CD4-positive, alpha-beta T cell treated with Interleukin-15 for 4 hours (primary cell): ENCODE measurements around the gene MLKL.
"Not testable (repeated sequence)": the region's sequence is repeated elsewhere in the genome, so short reads cannot be mapped to it uniquely, and the experiment has no call there.

Experiments used
- DNase-seq: peaks from one replicate; pipeline ENCODE4 v3.0.0-alpha.2; 2020; ENCODE audit warnings: low spot score

MLKL gene

DNA sequence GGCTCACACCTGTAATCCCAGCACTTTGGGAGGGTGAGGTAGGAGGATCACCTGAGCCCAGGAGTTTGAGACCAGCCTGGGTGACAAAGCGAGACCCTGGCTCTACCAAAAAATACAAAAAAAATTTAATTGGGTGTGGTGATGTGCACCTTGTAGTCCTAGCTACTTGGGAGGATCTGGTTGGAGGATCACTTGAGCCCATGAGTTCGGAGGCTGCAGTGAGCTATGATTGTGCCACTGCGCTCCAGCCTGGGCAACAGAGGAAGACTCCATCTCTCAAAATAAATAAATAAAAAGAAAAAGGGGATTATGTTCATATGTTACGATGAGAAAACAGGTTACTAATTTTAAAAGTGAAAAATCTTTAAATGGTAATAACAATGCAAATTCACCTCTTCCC is 996 bp downstream of the MLKL start:
- no peak for DNase-seq

DNA sequence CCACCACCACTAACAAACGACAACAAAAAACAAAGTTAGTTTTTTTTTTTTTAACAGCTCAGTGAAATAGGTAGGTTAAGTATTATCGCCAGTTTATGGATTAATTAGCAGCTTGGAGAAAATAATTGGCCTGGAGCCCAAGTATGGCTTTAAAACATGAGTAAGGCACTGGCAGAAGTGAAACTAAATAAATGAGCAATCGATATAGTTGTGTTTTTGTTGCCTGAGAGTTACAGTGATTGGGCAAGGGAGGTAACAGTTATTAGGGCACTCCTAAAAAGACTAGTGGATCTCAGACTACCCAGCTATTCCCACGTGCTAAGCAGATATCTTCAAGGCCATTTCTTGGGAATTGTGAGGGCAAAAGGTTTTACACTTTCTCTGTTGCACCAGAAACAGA is 2.4 kb downstream of the MLKL start:
- peak; percentile 13 for DNase-seq

- peak; percentile 76 for DNase-seq
Measured at GRCh38 chr16:74695450-74696422, 4.9 kb downstream of the MLKL start.

DNA sequence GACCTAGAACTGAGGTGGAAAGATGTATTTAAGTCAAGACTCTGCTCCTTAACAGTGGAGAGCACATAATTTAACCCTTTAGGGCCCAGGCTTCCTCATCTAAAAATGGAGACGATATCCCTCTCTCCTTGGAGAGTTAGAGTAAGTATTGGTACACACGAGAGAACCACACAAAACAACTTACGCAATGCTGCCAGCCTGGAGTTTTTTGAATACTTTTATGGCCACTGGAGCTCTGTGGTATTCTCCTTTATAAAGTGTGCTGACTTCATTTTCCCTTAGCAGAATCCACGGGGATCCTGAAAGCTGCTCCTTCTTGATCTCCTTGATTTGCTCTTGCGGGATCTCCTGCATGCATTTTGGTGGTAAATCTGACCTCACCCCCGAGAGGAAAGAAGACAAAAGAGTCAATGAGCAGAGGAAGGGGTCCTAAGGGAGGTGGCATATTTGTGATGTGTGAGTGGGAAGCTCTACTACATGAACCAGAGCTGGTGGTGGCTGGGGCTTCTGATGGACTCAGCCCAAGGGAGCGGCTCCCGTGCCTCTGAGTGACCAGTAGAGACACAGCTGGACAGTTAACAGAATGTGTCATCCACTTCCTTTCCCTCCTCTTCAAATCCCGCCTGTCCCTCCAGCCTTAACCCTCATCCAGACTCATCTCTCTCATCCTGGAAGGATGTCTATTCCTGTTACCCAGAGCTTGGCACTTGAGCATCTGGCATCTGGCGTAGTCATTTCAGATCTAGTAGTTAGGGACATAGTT is 9.4 kb downstream of the MLKL start:
- DNase-seq: no peak

DNA sequence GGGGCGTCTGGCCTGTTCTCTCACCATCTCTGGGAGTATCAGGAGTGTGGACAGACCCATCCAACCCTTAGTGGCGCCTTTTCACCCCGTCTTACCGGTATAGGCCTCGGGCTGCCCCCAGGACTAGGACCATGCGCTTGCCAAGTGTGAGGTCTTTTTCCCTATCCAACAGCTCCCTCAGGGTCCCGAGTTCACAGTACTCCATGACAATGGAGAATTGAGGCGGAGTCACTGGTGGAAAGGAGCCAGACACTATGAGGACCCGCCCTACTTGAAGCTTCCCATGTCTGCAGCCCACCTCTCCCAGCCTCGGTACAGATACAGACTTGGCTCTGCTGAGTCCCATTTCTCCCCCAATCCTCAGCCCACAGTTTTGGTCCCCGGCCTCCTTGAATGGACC is 18.1 kb downstream of the MLKL start:
- no peak for DNase-seq

DNA sequence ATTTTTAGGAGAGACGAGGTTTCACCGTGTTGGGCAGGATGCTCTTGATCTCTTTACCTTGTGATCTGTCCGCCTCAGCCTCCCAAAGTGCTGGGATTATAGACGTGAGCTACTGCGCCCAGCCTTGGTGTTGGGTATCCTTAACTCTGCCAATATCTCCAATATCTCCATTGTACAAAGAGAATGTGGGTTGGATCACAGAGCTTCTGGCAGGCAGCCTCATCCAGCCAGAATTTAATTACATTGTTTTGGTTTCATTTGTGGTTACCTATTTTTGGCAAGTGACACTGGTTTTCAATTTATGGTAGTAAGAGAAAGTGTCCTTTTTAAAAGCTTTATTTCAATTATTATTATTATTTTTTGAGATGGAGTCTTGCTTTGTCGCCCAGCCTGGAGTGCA is 20.0 kb downstream of the MLKL start:
- no peak for DNase-seq

- no peak for DNase-seq
Measured at GRCh38 chr16:74679983-74680382, 20.7 kb downstream of the MLKL start.

DNA sequence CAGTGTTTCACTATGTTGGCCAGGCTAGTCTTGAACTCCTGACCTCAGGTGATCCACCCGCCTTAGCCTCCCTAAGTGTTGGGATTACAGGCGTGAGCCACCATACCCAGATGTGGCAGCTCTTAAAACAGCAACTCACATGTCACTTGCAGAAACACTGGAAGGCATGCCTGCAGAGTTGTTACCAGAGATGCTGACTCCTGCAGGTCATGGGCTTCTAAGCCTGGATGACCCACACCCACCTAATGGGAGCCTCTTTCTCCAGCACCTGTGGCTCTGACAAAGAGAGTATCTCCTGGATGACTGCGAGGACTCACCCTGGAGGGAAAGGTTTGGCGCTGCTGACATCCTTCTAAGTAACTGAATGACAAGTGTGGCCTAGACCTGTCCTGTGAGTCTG is 22.8 kb downstream of the MLKL start:
- no peak for DNase-seq

- DNase-seq: no peak
Measured at GRCh38 chr16:74673876-74674275, 26.8 kb downstream of the MLKL start.

GRCh38 chr16:74668877-74669276 is 31.8 kb downstream of the MLKL start:
- not testable (repeated sequence) for DNase-seq

DNA sequence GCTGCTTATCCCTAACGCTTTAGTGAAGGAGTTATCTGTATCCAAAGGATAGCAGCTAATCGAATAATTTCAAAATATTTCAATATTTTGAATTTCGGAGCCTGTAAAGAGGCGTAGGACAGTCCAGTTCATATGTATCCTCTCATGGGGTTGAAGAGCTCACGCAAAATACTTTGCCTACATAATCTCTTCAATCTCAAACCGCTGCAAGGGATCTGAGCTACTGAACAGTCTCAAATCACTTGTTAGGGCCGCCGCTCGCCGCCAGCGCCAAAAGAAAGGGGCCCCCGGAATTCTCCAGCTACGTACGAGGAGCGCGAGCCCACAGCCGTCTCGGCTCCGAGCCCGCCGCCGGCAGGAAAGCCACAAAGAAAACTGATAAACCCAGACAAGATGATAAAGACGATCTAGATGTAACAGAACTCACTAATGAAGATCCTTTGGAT is 33.4 kb downstream of the MLKL start:
- peak; percentile 10 for DNase-seq

- DNase-seq: peak; percentile 98
Measured at GRCh38 chr16:74666425-74667254, 34.0 kb downstream of the MLKL start, which contains the start of gene RFWD3. RFWD3 (minus strand) TSS chr16:74666877; CDS start chr16:74661449, 5,428 bp downstream.

DNA sequence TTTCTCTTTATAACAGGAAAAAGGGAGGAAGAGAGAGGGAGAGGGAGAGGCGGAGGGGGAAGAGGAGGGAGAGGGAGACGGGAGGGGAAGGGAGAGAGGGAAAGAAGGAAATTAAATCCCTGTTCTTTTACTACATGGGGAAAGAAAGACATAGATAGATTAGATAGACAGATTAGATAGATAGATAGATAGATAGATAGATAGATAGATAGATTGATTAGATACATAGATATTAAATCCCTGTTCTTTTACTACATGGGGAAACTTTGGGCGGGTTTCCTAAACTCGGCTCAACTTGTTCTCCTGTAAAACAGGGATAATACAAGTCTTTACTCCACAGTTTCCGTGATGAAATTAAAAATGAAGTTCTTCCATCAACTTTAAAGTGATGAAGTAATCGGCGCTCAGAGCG is 34.6 kb downstream of the MLKL start:
- DNase-seq: no peak

- DNase-seq: no peak
Measured at GRCh38 chr16:74661064-74661463, 39.6 kb downstream of the MLKL start.

- DNase-seq: no peak
Measured at GRCh38 chr16:74660383-74660782, 40.3 kb downstream of the MLKL start.

DNA sequence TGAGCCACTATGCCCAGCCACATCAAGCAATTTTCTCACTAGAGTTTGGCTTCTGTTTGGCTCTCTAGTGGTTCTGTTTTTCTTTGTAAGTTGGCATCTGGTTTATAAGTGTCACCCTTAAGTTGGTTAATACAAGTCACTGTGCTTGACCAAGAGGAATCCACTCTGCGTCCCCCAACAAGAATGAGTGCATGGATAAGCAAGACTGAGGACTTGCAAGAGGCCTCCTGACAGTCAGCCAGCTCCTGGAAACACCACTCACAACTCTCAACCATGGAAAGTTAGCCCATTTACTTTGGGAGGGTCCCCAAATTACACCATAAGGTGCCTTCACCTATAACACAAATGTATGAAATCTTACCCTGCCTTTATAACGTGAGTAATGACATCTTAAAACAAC is 41.6 kb downstream of the MLKL start:
- no peak for DNase-seq

DNA sequence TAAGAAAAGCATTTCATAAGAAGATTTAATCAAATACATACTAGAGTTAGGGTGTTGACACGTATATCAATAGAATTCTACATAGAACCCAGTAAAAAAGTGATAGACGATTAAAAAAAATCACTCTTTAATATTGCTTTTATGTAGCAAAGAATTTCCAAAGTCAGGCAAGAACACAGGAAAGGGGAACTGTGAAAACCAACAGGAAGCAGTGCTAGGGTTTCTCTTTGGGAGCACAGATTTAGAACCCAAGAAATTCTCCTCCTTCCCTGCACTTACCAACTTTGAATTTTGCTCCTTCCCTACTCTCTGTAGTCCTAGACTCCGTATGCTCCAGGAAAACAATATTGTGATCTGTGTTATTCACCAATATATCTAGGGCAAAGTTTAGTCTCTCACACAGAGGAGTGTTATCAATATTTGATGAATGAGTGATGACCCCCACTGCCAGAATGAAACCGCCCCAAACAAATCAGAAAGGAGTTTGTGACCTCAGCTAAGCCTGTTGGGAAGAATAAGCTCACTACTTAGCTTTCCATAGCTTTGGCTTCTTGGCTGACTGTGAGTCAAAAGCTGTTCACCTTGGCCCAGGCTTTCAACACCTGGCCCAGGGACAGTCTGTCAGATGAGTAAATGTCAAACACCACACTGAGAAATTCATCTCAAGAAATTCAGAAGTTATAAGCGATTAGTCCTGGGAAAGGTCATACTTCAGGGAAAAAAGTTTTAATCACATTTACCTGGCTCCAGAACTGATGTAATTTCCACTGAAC is 42.6 kb downstream of the MLKL start:
- DNase-seq: no peak

GRCh38 chr16:74654536-74655050 is 46.1 kb downstream of the MLKL start:
- DNase-seq: no peak

DNA sequence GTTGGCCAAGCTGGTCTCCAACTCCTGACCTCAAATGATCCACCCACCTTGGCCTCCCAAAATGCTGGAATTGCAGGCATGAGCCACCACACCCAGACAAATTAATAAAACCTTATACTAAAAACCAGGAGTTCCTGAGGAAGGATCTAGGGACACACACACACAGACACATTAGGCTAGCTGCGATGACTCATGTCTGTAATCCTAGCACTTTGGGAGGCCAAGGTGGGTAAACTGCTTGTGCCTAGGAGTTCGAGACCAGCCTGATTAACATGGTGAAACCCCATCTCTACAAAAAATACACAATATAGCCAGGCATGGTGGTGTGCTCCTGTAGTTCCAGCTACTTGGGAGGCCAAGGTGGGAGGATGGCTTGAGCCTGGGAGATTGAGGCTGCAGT is 47.8 kb downstream of the MLKL start:
- not testable (repeated sequence) for DNase-seq

- no peak for DNase-seq
Measured at GRCh38 chr16:74652249-74652648, 48.4 kb downstream of the MLKL start.

GRCh38 chr16:74651841-74652240 is 48.8 kb downstream of the MLKL start:
- DNase-seq: no peak
